ENCODE measurements around the gene MTA3.

GRCh38 chr2:42558827-42559226, 9.6 kb upstream of the MTA3 start:
- TF ChIP-seq CTCF (IDR thresholded peaks at IDR 0.05) (no peak), POLR2A (IDR thresholded peaks at IDR 0.05) (no peak)
